ENCODE measurements around the gene UBE2E2. TPM values are rescaled to one million over a fixed set of nuclear protein-coding genes. Genes with fewer than 3 reads are reported as not detected.

UBE2E2 gene
- total RNA-seq, 2 donors from 2014 or later: 5.0 to 7.6 TPM

DNA sequence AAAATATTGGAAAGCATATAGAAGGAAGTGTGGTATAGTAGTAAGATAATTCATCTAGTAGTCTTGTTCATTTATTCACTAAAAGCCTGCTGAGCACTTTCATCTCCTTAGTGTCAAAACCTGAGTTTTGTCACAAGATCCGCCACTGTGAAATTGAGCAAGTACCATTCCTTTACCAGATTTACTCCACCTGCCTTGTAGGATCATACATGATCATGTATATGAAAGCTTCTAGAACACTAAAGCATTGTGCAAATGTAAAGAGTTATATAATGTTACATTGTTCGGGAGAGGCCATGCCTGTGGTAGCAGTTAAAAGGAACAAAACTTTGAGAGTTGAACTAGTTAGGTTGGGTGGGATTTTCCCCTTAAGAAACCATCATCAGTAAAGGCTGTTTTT, 35.0 kb downstream of the UBE2E2 start:
- Mint-ChIP-seq H3K27me3 (no peaks in the 10 kb centered on the region), H3K27ac (no peak overlapping the region), H3K4me1 (no peaks in the 10 kb centered on the region), H3K36me3 (ENCODE audit: low read depth) (no peaks in the 10 kb centered on the region), H3K4me3 (no peak overlapping the region)
- no peaks in the 10 kb centered on the region for H3K9me3 ChIP-seq (ENCODE audit: control insufficient read depth, low read length, poor library complexity, severe bottlenecking)
- DNase-seq (no peak), ATAC-seq (no peak)

GRCh38 chr3:23238578-23238977, 35.5 kb downstream of the UBE2E2 start:
- H3K9me3 ChIP-seq (ENCODE audit: control insufficient read depth, low read length, poor library complexity, severe bottlenecking): no peaks in the 10 kb centered on the region
- ATAC-seq (no peak), DNase-seq (no peak)
- H3K4me3 Mint-ChIP-seq: no peak overlapping the region
- H3K27me3 Mint-ChIP-seq: no peaks in the 10 kb centered on the region
- no peaks in the 10 kb centered on the region for H3K36me3 Mint-ChIP-seq (ENCODE audit: low read depth)
- H3K27ac Mint-ChIP-seq: no peak overlapping the region
- no peaks in the 10 kb centered on the region for H3K4me1 Mint-ChIP-seq

DNA sequence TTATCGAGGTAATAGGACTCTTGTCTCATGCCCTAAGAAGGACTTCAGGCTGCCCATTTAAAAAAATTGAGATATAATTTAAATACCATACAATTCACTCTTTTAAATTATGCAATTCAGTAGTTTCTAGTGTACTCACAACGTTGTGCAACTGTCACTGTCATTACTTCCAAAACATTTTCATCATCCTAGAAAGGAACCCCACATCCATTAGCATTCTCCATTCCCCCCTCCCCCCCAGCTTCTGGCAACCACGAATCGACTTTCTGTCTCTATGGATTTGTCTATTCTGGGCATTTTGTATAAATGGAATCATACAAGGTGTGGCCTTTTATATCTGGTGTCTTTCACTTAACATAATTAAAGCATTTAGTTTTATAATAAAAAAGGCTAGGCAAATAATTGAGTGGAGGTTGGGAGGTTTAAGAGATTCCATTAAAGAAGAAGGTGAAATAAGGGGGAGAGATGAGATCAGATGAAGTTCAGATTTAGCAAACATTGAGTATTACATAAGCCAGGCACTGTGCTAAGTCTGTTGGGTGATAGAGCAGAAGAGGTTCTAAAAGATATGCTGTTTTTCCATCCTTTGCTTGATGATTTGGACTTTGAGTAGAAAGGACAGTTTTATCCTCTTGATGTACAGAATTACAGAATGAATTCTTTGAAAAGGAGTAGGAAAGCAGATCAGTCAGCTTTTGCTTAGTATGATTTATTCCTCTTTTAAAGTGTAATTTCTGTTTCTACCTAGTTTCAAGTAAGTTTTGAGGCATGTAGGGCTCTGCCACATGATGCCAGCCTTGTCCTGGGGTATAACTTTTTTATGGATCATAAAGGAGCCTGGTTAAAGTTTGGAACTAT, 36.3 kb downstream of the UBE2E2 start:
- Mint-ChIP-seq H3K4me3 (no peak overlapping the region), H3K27ac (no peak overlapping the region), H3K27me3 (no peaks in the 10 kb centered on the region), H3K36me3 (ENCODE audit: low read depth) (no peaks in the 10 kb centered on the region), H3K4me1 (no peaks in the 10 kb centered on the region)
- ATAC-seq (no peak), DNase-seq (no peak)
- H3K9me3 ChIP-seq (ENCODE audit: control insufficient read depth, low read length, poor library complexity, severe bottlenecking): no peaks in the 10 kb centered on the region

- ATAC-seq: no peak
- H3K9me3 ChIP-seq (ENCODE audit: control insufficient read depth, low read length, poor library complexity, severe bottlenecking): no peaks in the 10 kb centered on the region
- Mint-ChIP-seq H3K36me3 (ENCODE audit: low read depth) (no peaks in the 10 kb centered on the region), H3K4me1 (no peaks in the 10 kb centered on the region), H3K27ac (no peak overlapping the region), H3K27me3 (no peaks in the 10 kb centered on the region), H3K4me3 (no peak overlapping the region)
- DNase-seq: no peak
Measured at GRCh38 chr3:23240171-23240785, 37.2 kb downstream of the UBE2E2 start.

DNA sequence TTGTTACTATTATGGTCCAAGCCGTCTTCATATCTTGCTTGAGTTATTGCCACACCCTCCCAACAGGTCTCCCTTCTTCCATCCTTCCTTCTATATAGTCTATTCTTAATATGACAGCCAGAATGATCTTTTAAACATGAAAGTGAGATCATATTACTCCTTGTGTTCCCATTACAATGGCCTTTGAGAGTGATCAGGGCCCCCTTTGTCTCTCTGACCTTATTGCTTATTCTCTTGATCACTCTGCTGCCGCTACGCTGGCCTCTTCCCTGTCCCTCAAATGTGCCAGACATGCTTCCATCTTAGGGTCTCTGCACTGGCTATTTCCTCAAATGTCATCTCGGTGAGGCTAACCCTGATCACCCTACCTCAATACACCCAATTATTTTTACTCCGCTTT, 38.1 kb downstream of the UBE2E2 start:
- Mint-ChIP-seq H3K36me3 (ENCODE audit: low read depth) (no peaks in the 10 kb centered on the region), H3K4me3 (no peak overlapping the region), H3K4me1 (no peaks in the 10 kb centered on the region), H3K27me3 (no peaks in the 10 kb centered on the region), H3K27ac (no peak overlapping the region)
- no peaks in the 10 kb centered on the region for H3K9me3 ChIP-seq (ENCODE audit: control insufficient read depth, low read length, poor library complexity, severe bottlenecking)
- no peak for DNase-seq
- no peak for ATAC-seq

DNA sequence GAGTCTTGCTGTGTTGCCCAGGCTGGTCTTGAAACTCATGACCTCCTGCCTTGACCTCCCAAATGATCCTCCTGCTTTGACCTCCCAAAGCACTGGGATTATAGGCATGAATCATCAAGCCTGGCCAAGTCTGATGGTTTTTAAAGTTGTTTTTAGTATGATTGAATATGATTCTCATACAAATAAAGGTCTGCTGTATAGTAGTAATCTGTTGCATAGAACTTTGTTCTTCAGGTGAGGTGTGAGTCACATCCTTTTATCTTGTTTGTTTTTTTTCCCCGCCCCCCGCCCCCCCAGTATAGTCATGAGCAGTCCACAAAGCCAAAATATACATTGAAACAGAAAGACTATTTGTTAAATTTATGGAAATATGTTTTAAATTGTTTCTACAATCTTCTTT, 39.0 kb downstream of the UBE2E2 start:
- H3K27ac Mint-ChIP-seq: no peak overlapping the region
- ATAC-seq: no peak

DNA sequence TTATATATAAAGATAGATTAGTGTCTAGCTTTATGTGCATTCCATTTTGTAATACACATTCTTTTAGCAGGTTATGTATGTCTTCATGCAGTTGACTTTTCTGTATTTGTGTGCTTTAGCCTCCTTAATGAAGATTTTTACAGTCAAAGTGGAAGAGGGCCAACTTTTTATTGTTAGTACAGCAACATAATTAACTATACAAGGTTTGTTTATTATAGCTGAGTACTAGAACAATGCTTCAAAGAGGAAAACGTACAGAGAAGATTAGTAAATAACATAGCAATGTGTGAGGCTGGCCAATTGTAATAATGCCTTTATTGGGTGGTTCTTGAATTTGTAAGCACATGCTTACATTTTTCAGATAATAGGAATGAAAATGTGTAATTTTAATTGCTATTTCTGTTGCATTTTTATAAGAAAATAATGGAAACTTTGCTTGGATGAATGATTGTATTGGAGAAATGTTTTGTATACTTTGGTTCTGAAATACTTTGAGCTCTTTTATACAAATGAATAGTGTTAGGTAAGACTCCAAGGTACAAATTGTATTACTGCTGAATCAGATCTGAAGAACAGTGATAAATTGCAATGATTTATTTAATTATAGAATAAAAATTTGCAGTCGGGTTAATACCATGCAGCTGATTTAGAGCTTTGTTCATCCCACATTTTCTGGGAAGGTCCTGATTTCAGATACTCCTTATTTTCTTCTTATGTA, 41.4 kb downstream of the UBE2E2 start:
- no peak for DNase-seq
- H3K27ac Mint-ChIP-seq: no peak overlapping the region
- no peaks in the 10 kb centered on the region for H3K36me3 Mint-ChIP-seq (ENCODE audit: low read depth)
- ATAC-seq: no peak
- H3K27me3 Mint-ChIP-seq: no peaks in the 10 kb centered on the region
- H3K4me3 Mint-ChIP-seq: no peak overlapping the region
- no peaks in the 10 kb centered on the region for H3K4me1 Mint-ChIP-seq
- no peaks in the 10 kb centered on the region for H3K9me3 ChIP-seq (ENCODE audit: control insufficient read depth, low read length, poor library complexity, severe bottlenecking)

More for the DNA sequence above, 39.0 kb downstream of the UBE2E2 start:
- no peaks in the 10 kb centered on the region for H3K9me3 ChIP-seq (ENCODE audit: control insufficient read depth, low read length, poor library complexity, severe bottlenecking)
- no peak for DNase-seq
- no peaks in the 10 kb centered on the region for H3K4me1 Mint-ChIP-seq
- no peaks in the 10 kb centered on the region for H3K27me3 Mint-ChIP-seq
- no peak overlapping the region for H3K4me3 Mint-ChIP-seq
- H3K36me3 Mint-ChIP-seq (ENCODE audit: low read depth): no peaks in the 10 kb centered on the region

- no peaks in the 10 kb centered on the region for H3K36me3 Mint-ChIP-seq (ENCODE audit: low read depth)
- no peaks in the 10 kb centered on the region for H3K9me3 ChIP-seq (ENCODE audit: control insufficient read depth, low read length, poor library complexity, severe bottlenecking)
- ATAC-seq (no peak), DNase-seq (no peak)
- H3K27me3 Mint-ChIP-seq: no peaks in the 10 kb centered on the region
- no peak overlapping the region for H3K4me3 Mint-ChIP-seq
- no peaks in the 10 kb centered on the region for H3K4me1 Mint-ChIP-seq
- no peak overlapping the region for H3K27ac Mint-ChIP-seq
Measured at GRCh38 chr3:23246651-23247050, 43.5 kb downstream of the UBE2E2 start.

DNA sequence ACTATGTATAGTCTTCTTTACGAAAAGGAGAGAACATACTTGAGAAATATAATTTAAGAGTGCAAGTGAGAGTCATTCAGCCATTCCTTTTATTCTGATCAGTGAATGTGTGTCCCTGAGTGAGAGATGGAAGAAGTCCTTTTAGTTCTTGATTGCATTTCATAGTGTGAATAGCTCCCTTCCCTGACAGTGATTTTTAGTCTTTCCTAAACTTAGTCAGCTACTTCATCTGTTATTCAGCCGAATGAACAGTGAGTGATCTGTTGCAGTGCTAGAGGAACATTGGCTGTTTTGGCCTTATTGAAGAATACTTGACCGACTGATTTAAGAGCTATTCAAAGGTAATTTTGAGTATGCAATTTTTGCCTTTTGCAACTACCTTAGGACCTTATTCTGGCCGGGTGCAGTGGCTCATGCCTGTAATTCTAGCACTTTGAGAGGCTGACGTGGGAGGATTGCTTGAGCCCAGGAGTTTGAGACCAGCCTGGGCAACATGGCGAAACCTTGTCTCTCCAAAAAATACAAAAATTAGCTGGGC, 45.5 kb downstream of the UBE2E2 start:
- ATAC-seq (no peak), DNase-seq (no peak)
- Mint-ChIP-seq H3K36me3 (ENCODE audit: low read depth) (no peaks in the 10 kb centered on the region), H3K27me3 (no peaks in the 10 kb centered on the region), H3K4me1 (peaks cover 2% of the 10 kb centered on the region), H3K4me3 (no peak overlapping the region), H3K27ac (no peak overlapping the region)
- H3K9me3 ChIP-seq (ENCODE audit: control insufficient read depth, low read length, poor library complexity, severe bottlenecking): no peaks in the 10 kb centered on the region

DNA sequence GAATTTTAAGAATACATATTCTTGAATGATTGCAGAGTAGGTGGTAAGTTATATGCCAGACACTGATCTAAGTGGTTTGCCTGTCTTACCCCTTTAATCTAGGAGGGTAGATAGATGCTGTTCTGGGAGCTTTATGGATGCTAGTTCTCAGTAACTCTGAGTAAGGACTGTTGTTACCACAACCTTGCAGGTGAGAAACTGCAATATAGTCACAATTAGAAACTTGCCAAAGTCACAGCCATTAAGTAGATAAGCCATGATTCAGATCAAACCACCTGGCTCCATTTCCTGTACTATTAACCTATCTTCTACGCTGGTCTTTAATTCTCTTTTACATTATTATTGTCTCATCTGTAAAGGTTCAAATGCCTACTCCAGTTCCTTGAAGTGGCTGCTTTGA, 46.8 kb downstream of the UBE2E2 start:
- H3K9me3 ChIP-seq (ENCODE audit: control insufficient read depth, low read length, poor library complexity, severe bottlenecking): no peaks in the 10 kb centered on the region
- no peak overlapping the region for H3K27ac Mint-ChIP-seq
- no peaks in the 10 kb centered on the region for H3K27me3 Mint-ChIP-seq
- no peak overlapping the region for H3K4me3 Mint-ChIP-seq
- H3K36me3 Mint-ChIP-seq (ENCODE audit: low read depth): no peaks in the 10 kb centered on the region
- peaks cover 4% of the 10 kb centered on the region for H3K4me1 Mint-ChIP-seq
- ATAC-seq: no peak
- no peak for DNase-seq

GRCh38 chr3:23252122-23252521, 49.0 kb downstream of the UBE2E2 start:
- ATAC-seq: no peak
- H3K4me1 Mint-ChIP-seq: peaks cover 7% of the 10 kb centered on the region
- H3K4me3 Mint-ChIP-seq: no peak overlapping the region

GRCh38 chr3:23253214-23253613, 50.1 kb downstream of the UBE2E2 start:
- Mint-ChIP-seq H3K4me1 (peaks cover 7% of the 10 kb centered on the region), H3K27ac (no peak overlapping the region), H3K4me3 (no peak overlapping the region), H3K36me3 (ENCODE audit: low read depth) (no peaks in the 10 kb centered on the region), H3K27me3 (no peaks in the 10 kb centered on the region)
- no peaks in the 10 kb centered on the region for H3K9me3 ChIP-seq (ENCODE audit: control insufficient read depth, low read length, poor library complexity, severe bottlenecking)
- DNase-seq (no peak), ATAC-seq (no peak)

More at GRCh38 chr3:23252122-23252521, 49.0 kb downstream of the UBE2E2 start:
- no peak overlapping the region for H3K27ac Mint-ChIP-seq
- H3K9me3 ChIP-seq (ENCODE audit: control insufficient read depth, low read length, poor library complexity, severe bottlenecking): no peaks in the 10 kb centered on the region
- no peak for DNase-seq
- no peaks in the 10 kb centered on the region for H3K27me3 Mint-ChIP-seq
- no peaks in the 10 kb centered on the region for H3K36me3 Mint-ChIP-seq (ENCODE audit: low read depth)

GRCh38 chr3:23254282-23254681, 51.2 kb downstream of the UBE2E2 start:
- Mint-ChIP-seq H3K36me3 (ENCODE audit: low read depth) (no peaks in the 10 kb centered on the region), H3K27me3 (no peaks in the 10 kb centered on the region), H3K4me3 (no peak overlapping the region), H3K27ac (no peak overlapping the region), H3K4me1 (peaks cover 7% of the 10 kb centered on the region)
- no peak for DNase-seq
- ATAC-seq: no peak
- no peaks in the 10 kb centered on the region for H3K9me3 ChIP-seq (ENCODE audit: control insufficient read depth, low read length, poor library complexity, severe bottlenecking)
